NK-92 treated with Interleukin-12 subunit alpha and Interleukin-12 subunit beta, amount 100 ng/mL, for 24 hours (cell line): ENCODE results near the gene R3HDM2.

Experiments used
- DNase-seq: peaks from one replicate; lab custom pipeline; 2025; lab: John Stamatoyannopoulos, UW

The R3HDM2 gene

DNA sequence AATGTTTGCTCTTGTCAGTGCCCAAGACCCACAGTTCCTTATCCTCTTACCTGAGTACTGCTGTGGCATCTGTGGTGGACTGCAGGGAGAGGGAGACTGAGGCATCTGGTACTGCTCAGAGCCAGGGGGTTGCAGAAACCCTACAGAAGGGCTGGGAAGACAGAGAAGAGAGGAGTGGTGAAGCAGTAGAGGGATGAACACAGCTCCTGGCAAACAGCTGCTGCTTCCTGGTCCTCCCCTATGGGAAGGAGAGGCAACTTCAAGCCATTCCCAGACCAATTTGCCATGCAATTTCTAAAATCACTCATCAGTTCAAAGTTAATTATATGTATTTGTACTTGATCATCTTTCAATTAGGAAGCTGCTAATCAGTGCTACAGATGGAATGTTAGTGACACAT is 164.2 kb downstream of the R3HDM2 start:
- DNase-seq, result no peak

DNA sequence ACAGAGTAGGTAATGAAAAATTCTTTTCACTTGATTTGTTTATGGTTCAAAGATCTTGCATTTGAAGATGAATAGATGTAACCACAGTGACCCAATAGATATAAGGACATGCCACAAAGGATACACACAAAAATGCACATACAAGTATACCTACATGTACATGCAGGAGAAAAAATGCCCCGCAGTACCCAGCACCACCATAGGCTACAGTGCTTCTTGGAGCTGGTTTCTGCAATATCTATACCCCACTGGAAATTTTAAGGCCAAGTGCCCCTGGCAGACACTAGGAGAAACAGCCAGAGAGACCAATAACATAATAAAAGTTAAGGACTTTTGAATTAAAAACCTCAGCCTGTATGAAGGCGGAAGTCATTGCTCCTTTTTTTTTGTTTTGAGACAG is 167.7 kb downstream of the R3HDM2 start:
- no peak for DNase-seq

DNA sequence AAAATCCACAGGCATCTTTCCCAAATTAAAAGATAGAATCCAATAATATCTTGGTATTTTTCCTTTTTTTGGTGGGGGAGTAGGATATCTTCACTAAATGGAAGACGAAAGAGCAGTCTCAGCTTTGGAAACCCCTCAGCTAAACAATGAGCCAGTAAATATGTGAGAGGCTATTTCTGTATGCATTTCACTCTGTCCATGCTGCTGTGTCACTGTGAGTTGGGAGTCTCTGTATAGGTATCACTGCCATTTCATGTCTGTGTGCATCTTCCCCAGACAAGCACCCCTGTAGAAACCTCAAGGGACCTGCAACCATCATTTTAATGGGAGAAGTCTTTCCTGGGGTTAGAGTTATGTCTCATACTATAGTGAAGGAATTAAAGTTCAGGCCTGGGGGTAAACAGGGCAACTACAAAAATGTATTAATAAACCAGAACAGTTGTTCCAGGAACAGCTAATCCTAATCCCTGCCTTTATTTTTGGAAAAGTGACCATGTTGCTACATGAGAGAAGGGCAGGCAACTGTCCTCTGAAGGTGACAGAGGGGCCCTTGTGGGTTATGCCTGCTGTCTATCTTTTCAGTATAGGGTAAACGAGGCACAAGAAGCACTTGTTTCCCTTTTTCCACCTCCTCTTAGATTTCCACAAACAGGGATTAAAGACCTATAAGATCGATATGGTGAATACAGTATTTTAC is 168.6 kb downstream of the R3HDM2 start:
- DNase-seq, result no peak

DNA sequence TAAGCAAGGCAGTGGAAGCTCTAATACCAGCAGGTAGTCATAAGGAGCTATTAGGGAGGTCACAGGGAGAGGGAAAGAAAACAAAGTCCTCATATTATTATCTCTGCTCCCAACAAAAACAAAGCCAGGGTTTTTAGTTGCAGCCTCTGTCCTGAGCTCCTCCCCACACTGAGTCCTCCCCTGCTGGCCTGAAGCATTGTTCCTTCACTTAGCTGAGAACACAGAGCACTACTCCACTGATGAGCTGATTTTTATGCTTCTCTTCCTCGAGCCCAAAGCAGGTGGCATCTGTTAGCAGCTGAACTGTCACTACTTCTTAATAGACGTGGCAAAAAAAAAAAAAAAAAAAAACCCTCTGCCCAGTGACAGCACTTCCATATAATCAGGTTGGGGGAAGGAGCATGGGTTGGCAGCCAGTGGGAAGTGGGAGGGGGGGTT is 169.4 kb downstream of the R3HDM2 start:
- DNase-seq, result no peak

DNA sequence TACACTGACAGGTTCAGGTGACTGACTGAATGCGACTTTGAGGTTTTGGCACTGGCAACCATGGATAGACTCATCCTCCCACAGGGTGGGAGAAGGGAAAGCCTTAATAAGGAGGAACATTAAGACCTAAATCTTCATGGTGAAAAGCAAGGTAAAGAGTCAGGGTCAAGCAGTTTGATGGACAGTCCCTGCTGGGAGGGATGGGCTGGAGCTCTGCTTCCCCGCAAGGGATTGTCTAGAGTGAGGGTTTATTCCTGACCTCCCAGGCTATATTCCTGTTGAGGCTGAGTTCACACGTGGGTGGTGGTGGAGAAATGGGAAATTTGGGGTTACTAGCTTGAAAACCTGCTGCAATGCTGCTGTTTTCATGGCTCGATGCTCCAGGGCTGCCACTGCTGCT is 170.5 kb downstream of the R3HDM2 start:
- DNase-seq, result no peak

DNA sequence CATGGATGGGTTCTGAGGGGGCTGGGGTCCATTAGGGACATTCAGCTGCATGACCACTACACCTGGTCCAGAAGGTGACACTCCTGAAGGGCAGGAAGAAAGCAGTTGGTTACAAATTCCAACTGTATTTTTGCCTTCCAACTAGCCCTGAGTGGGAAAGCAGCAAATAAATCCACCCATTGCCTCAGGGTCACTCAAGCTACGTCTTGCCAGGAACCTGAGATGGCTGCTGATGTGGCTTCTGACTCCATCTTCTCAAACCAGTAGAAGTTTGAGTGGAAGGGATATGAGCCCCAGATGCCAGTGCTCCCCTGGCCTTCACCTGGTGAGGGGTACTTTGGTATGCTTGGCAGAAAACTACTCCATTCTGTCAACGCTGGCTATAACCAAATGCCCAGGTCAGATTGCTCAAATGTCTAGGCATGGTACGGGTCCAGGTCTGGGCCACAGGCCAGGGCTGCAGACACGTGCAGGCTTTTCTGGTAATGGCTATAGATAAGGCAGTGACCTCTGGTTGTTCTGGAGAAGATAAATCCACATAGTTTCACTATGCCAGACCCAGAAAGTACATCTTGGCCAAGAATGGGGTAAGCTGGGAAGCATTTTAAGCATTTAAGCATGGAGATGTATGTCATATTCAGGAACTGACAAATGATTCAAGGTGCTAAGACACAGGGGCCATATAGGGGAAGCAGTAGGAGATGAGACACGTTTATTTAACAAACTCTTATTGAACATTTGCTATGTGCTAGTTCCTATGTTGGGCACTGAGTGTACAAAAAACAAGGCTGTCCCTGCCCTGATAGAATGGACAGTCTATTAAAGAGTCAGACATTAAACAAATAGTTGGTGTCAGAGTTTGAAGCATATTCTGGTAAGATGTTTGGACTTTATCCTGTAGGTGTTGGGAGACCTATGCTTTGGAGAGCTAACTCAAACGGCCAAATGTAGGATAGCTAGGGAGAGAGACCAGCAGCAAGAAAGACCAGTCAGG is 171.6 kb downstream of the R3HDM2 start:
- DNase-seq, result no peak

DNA sequence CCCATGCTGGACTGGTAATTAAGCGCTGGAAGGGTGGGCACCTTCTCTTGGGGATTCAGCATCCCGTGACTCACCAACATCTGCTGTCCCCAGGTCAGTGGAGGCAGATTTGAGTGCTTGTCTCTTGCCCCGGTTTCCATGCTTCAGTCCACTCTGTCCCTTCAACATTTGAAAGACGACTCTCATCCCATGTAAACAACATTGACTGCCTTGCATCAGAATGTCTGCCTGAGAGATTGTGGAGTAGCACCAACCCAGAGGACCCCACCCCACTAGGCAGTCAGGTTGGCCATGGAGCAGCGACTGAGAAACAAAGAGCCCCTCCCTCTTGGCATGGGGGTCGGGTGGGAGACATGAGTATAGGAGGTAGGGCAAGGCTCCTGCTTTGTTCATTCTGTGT is 174.9 kb downstream of the R3HDM2 start:
- no peak for DNase-seq

DNA sequence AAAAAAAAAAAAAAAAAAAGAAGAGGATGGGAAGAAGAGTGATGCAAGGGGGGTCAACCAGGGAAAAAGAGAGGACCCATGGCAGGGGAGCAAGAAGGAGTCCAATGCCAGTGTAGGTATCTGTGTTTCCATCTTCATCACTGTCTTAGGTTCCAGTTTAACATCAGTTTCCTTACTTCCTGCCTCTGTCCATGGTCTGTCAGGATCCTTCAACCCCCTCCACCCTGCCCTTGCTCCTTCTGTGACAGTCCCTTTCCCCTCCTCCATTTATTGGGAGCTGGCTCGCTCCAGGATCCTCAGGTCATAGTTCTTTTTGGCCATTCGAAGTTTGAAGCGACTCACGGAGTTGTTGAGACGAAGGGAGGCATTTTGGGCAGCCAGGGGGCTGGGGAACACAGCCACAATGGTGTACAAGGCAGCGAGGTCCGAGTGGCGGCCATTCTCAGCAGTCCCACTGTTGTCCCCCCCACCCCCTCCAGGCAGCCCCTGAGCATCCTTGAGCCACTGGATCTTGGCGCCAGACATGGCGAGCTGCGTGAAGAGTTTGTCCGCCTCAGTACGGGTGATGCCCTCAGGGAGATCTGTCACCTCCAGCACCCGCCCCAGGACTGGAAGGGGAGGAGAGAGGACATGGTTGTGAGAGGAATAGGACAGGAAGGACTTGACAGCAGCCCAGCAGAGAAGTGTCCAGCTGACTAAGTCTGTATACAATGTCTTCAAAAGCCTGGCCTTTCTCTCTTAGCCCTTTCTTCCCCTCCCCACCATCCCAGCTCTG is 176.2 kb downstream of the R3HDM2 start:
- no peak for DNase-seq

DNA sequence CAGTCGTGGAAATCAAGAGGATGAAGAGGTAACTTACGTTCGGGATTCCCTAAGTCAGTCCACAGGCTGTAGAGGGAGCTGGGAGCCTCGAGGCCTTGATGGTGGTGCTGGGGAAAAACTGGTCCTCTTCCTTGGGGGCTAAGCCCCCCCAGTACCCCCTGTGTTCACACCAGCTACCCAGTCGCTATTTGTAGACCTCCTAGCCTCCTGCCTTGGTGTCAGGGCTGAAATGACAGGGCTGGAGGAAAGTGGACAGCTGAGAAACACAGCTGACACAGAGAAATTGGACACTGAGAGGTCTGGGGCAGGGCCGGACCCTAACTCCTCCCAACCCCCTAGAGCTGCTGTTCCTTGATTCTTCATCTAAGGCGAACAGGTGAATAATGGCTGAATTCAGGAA is 179.9 kb downstream of the R3HDM2 start, which contains the start of gene STAC3:
STAC3 (minus strand) TSS at position 232 of the 400 bp plus-strand sequence. CDS start 1,551 bp downstream, outside the sequence.
- DNase-seq, result no peak

DNA sequence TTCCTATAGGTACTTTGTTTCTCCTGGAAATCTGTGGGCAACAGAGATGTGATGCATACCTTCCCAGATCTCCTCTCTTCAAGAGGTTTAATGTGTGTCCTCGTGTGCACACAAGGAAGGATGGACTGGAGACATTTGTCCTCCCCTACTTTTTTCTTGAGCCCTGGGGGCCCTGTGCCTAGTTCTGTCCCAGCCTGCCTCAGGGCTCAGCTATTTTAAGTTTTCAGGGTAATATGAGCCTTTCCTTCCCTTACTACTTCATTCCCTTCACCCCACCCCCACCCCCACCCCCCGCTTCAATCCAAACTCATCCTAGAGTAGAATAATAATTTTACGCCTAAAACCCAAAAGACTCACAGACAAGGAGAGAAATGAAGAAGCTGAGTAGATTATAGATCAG is 180.3 kb downstream of the R3HDM2 start:
- no peak for DNase-seq

DNA sequence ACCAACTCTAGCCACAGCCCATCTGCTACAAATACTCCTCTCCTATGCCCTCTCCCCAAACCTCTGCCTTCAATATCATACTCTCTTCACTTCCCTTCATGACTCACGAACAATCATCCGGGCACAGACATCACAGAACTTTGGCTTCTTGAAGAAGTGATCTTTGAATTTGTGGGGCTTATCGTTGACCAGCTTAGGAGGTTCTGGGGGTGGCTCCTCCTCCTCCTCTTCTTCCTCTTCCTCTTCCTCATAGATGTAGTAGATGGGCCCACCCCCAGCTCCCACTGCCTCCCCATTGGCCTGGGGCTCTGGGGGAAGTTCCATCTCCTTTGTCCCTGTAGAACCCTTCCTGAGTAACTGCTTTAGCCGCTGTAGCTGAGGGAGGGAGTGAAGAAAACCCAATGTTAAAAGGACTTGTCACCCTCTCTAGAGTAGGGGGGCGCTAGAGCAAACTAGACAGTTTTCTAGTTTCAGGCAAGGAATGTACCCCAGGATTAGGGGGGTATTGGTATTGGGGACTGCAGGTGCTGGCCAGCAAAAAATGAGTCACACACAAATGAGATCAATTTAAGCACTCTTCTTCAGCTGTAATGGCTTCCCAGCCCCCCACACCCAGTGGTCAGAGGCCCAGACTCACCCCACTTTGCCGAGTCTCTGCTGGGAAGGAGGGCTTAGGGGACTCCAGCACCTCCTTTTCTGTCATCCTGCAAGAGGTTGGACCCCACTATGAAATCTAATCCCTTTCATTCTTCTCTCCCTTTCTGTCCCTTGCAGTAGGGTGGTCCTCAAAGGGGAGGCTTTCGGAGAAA is 181.7 kb downstream of the R3HDM2 start:
- no peak for DNase-seq

DNA sequence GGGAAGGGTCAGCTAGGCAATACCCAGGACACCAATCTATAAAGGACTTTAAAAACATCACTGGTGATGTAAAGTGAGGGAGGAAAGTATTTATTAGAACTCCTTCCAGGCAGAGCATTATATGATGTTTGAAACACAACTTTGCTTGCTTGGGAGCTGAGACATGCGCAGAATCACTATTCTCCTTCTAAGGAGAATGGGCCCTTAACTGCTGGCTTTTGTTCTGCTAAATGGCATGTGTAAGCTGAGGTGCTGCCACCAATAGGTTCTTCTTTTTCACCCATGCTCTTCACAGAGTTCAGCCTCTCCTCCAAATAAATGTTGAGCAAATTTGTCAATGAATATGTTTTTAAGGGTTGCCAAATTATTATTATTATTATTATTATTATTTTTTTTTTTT is 183.8 kb downstream of the R3HDM2 start:
- DNase-seq, result no peak

DNA sequence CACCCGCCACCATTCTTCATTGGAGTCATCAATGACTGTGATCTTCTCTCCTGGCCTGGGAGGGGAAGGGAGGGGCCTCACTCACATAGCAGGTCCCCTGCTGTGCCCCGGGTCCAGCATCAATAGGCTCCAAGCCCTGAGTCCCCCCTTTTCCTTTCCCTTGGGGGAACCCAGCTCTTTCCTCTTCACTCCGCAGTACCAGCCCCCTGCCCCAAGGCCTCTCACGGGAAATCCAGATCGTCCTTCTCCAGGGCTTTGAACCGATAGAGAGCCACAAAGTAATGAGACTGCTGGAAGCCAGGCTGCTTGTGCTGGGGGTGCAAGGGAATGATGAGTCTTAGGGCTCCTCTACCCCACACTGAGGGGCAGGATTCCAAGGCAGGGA is 186.5 kb downstream of the R3HDM2 start:
- no peak for DNase-seq

DNA sequence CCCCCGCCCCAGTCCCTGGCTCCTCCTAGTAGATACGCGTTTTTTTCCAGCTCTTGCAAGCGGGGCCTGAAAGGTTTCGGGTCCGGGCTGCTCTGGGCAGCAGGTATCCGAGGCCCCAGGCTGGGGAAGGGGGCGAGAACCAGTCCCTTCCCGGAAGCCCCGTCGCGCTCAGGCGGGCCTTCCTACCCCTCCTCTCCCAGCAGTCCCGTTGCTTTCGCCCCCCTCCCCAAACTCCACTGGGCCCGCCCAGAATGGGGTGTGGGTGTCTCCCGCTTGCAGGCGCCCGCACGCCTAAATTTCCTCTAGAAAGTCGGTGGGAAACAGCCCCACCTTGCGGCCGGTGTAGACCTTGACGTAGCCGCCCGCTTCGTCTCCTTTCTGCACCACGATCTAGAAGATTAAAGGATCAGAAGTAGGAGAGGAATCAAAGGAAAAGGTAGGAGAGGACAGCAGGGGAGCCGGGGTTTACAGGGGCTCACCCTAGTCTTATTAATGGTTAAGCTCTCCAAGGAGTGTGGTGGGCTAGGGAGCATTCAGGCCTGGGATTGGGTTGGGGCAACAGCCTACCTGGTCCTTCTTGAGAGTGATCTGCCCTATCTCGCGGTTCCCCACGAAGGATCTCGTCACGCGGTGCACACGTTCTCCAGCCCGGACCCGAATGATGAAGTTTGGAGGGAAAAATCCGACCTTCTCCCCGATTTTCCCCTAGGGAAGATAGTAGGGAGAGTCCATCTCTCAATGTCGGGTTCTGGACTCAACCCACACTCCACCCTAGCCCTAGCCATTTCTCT is 187.1 kb downstream of the R3HDM2 start:
- no peak for DNase-seq

DNA sequence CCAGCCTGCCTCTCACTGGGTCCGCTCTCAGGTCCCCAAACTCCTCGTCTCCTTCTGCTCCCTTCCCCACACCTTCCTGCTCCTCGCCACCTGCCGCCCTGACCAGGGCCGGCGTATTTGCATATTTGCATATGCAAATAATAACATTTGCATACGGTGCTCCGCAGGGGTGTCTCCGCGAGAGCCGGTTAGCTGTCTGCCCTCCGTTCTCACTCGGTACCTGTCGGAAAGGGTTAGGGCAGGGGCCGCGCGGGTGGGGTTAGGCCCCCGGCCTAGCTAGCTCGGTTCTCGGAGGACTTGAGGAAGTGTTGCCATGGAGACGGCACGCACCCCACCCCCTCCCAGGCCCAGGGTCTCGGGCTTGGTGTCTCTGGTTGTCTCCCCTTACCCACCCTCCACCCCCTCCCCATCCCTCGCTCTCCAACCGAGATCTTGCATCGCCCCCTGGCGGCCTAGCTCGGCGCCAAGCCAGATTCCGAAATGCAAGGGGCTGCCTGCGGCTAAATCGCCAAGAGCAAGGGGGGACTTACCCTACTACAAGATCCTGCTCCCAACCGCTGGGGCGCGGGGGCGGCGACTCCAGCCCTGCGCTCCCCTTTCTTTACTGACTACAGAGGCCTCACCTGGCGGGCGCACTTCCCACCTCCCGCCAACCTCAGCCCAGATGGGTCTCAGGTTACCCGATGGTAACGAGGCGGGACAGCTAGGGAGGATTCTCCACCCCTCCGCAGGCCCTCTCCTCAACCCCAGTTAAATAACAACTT is 188.0 kb downstream of the R3HDM2 start:
- no peak for DNase-seq

DNA sequence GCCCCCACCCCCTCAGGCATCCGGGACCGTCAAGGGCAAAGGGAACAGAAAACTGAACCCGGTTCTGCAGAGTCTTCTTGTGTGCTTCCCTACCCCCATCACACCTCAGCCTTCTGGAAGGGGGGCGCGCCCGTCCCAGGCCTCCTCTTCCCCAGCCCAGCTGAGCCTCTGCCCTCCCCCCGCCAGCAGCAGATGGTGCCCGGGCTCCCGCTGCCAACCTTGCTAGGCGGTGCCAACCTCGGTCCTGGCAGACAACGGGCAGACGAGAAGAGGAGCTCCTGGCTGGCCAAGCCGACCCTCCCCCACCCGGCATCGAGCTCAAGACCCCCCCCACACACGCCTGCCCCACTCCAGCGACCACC is 188.5 kb downstream of the R3HDM2 start:
- no peak for DNase-seq

DNA sequence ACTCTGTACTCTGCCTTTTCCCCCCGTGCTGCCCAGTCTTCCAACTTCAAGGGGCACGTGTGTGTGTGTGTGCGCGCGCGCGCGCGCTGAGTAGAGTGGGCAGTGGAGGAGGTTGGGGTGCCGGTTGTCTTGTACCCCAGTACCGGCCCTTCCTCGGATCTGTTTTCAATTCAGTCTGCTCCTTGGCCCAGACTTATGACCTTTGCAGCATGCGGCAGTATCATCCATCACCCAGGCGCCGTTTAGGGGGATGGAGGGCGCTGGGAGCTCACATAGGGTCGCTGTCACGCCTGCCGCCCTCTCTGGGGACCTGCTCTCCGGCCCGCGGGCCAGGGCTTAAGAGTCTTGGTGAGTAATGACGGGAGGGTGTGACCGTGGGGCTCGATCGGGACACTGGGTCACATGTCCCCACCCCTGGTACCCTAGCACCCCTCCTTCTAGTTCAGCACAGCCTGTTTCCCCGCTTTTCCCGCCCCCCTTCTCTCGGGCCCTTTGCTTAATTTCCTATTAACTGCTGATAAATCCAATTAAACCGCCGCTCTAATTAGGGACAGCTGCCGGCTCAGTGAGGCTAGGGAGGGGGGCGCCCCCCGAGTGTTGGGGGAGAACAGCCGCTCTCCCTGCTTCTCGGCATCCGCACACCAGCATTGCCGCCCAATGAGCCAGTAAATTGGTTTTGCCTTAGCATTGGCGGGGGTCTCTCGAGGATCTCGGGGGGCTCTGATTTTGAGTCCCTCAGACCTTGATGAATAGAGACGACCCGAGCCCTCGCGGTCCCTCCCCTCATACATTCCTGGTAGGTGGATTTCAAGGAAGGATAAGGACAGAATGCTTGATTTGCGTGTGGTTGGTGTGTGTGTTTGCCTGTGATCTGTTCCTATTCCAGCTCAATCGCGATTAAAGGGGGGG is 189.2 kb downstream of the R3HDM2 start:
- no peak for DNase-seq

DNA sequence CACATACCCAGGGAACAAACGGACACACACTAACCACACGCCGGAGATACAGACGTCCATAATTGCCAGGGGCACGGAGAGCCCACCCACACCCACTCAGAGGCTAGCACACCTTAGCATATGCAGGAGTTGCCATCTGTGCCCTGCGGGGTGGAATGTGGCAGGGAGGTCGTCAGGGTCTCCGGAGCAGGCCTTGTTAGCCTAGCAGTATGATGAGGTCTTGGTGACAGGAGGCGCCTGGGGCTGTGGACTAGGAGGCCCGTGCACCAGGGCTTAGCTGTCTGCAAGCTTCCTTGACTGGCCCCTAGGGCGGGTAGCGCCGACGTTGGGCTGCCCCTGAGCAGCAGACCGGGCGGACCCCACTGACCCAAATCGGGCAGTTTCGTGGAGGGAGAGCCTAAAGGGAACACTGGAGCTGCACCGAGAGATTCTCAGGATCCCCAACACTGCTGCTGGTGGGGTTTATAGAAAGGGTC is 189.9 kb downstream of the R3HDM2 start:
- no peak for DNase-seq
